ENCODE data around the gene CEP20.

DNA sequence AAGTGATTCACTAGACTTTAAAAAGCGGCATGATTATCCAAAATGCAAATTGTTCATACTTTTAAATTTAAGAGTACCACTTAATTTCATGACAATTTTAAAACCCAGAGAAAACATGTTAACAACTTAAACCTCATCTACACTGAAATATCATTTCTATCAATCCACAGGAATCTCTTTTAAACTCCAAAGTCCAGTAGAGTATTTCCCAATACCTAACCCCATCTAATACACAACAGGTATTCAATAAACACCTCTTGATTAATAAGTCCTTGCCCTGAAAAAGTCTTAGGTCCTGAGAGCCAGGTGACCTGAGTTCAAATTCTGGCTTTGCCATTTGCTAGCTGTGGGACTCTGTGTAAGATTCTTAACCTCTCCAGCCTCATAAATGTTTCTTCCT lies 14.7 kb downstream of the CEP20 start:
- TF ChIP-seq, protein P1, sequence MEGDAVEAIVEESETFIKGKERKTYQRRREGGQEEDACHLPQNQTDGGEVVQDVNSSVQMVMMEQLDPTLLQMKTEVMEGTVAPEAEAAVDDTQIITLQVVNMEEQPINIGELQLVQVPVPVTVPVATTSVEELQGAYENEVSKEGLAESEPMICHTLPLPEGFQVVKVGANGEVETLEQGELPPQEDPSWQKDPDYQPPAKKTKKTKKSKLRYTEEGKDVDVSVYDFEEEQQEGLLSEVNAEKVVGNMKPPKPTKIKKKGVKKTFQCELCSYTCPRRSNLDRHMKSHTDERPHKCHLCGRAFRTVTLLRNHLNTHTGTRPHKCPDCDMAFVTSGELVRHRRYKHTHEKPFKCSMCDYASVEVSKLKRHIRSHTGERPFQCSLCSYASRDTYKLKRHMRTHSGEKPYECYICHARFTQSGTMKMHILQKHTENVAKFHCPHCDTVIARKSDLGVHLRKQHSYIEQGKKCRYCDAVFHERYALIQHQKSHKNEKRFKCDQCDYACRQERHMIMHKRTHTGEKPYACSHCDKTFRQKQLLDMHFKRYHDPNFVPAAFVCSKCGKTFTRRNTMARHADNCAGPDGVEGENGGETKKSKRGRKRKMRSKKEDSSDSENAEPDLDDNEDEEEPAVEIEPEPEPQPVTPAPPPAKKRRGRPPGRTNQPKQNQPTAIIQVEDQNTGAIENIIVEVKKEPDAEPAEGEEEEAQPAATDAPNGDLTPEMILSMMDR (IDR thresholded peaks at IDR 0.05) = no peak
- no peak for TF ChIP-seq POLR2AphosphoS5 (IDR thresholded peaks at IDR 0.05)
- TF ChIP-seq POLR2A (IDR thresholded peaks at IDR 0.05) = no peak

All from gastroesophageal sphincter (tissue), 3 donors.